Measurements from ENCODE around the gene CHD6.

The CHD6 gene

DNA sequence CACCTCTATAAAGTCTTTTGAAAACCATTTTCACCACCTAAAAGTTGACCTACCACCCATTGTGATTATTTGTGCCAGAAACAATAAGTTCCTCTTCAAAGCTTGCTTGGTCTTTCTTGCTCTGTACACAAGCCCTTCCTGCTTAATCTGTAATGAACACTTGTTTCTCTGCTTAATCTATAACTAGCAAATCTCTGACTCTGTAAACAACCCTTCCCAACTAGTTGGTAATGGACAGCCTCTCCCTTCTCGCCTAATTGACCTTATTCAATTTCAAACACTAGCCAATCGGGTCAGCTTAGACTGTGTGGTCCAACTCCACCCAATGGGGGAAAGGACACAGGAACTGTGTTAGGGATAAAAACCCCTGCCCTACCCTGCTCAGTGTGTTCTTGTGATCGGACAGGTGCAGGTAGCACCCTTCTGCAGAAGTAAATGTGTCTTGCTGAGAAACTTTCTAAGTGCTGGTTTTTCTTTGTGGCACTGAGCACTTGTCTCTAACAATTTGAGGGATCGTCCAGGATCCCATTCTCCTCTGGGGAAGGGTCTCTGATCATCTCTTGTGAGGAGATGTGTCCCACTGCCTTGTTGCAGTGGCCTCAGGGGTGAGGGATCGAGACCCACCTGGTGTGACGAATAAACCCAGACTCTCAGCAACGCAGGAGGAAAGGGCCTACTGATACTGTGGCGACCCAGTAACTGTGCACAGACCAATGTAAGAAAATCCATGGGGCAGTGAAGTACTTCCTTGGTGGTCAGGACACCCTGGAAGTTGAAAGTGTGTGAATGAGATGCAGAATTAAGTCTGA lies 23.5 kb downstream of the CHD6 start:
- no peak for DNase-seq (ENCODE audit: extremely low spot score, insufficient read length, low read depth)
- FAIRE-seq = no peak

DNA sequence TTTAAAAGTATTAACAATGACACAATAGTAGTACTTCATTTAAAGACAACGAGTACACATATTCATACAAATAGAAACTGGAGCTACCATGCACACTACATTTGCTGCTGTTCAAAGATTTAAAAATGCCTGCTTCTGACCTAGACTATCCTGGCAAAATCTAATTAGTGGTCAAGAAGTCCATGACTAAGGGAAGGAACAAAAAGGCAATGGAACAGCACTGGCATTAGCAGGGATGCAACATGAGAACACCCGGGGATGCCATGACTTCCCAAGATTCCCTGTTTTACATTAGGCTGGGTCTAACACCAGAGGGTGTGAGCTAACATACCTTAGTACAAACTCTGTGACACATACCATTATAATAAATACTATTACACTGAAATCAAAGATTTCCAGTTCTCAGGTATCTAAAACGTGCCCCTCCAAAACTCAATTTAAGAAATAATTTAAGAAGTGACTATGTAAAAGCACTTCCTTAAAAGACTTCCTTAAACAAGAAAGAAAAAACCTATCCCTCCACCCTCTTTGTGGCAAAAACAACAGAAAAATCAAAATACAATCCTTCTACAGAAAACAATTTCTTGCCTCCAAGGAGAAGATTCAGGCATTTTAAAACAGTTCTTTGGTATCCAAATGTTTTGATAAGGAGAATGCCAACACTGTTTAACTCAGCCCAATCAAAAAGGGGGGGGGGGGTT lies 25.5 kb downstream of the CHD6 start:
- no peak for FAIRE-seq
- DNase-seq (ENCODE audit: extremely low spot score, insufficient read length, low read depth) = no peak

DNA sequence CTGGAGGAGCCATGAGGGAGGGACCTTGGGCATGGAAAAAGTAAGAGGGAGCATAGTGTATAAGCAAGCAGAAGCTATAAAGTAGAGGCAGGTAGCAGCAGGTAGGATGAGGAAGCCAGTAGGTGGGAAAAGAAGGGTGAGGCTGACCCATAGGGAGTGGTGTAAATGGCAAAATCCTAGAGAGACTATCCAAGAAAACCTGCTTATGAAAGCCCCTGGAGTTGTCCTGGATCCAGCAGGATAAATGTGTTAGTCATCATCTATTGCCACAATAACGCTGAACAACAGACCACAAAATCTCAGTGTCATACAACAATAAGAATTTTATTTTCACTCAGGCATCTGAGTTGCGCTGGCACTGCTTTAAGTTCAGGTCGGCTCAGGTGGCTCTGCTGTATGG lies 30.2 kb downstream of the CHD6 start:
- FAIRE-seq = no peak
- DNase-seq (ENCODE audit: extremely low spot score, insufficient read length, low read depth) = no peak

DNA sequence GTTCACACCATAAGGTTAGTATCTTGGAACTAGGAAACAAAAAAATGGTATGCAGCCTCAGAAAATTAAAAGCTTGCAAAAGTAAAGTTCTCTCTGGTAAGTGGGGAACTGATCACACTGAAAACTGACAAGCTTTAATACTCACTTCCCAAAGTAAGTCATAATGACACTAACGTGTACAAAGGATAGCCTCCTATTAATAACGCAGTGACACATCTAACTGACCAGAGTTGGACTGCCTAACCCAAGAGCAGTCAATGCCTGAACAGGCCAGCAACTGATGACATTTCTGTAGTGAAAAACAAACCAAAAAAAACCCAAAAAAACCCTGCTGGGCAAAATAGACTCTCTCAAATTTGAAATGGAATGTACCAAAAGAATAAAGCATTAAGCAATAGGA lies 30.7 kb downstream of the CHD6 start:
- FAIRE-seq = no peak
- DNase-seq (ENCODE audit: extremely low spot score, insufficient read length, low read depth) = no peak

DNA sequence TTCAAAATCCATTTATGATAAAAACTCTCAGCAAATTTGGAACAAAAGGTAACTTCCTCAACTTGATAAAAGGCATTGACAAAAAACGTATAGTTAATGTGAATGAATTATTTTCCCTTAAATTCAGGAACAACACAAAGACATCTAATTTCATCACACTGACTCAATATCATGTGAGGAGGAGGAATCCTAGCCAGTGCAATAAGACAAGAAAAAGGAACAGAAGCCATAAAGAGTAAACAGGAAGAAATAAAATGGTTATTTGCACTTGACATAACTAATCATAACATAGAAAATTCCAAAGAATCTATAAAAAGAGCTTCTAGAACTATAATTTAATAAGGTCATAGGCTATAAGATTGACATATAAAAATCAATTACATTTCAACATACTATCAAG lies 31.4 kb downstream of the CHD6 start:
- FAIRE-seq = no peak

DNA sequence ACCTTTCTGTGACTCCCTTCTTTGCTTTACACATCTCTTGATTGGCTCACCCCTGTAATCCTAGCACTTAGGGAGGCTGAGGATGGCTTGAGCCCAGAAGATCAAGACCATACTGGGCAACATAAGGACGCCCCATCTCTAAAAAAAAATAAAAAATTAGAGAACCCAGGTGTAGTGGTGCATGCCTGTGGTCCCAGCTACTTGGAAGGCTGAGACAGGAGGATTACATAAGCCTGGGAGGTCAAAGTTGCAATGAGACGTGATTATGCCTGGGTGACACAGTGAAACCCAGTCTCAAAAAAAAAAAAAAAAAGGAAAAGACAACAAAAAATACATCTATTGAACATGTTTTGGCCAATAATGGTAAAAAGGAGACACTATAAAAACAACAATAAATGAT lies 37.8 kb downstream of the CHD6 start:
- no peak for DNase-seq (ENCODE audit: extremely low spot score, insufficient read length, low read depth)
- no peak for FAIRE-seq

More for the DNA sequence above, 31.4 kb downstream of the CHD6 start:
- DNase-seq (ENCODE audit: extremely low spot score, insufficient read length, low read depth) = no peak

DNA sequence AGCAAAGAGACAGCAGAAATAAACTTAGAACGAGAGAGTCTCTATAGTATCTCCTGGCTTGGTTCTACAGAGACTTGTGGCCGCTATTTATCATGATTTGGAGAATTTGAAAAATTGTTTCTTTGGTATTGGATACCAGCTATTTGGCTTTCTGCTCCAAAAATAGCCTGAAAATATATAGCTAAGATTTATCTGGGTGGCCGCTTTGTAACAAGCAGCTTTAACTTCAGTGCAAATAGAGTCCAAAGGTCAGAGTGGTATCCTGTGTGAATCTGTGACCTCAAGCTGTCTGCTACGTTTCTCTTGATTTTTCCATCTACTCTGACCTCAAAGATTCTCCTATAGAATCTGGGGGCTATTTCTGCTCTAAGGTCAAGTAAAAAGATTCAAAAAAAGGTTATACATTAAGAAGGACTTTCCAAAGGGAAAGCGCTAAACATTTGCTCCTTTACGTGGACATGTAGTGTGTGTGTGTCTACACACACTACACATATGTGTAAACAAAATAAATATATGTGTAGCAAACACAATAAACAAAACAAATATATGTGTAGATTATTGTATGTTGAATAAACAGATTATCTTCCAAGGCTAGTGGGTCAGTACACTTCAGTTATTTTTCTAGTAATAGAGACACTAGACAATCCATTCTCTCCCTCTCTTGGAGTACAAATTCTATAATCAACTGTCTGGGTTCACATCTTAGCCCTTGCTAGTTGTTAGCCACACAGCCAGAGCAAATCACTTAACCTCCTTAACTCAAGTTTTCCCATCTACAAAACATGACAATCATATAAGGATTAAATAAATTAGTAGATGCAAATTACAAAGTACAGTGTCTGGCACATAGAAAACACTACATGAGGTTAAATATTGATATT lies 40.8 kb downstream of the CHD6 start:
- DNase-seq (ENCODE audit: extremely low spot score, insufficient read length, low read depth) (no peak), FAIRE-seq (no peak)

DNA sequence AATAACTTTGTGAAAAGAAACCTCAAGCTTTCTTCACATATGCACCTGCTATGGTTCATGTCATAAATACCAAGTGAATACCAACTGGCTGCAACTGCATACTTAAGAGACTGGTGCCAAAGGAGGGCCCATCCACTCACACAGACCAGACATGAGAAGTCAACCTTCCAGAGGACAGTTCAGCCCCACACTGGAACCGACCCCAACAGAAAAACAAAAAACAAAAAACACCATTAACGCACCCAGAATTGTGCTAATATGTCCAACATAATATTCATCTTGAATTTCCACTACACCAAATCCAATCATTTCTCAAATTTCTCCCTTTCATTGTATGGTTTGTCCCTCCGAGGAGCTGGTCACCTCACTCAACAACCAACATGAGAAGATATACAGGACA lies 42.8 kb downstream of the CHD6 start:
- FAIRE-seq = no peak
- no peak for DNase-seq (ENCODE audit: extremely low spot score, insufficient read length, low read depth)

- no peak for DNase-seq (ENCODE audit: extremely low spot score, insufficient read length, low read depth)
- no peak for FAIRE-seq
These were observed 43.3 kb downstream of the CHD6 start for GRCh38 chr20:41574802-41575389.

GRCh38 chr20:41573955-41574354 lies 44.2 kb downstream of the CHD6 start:
- DNase-seq (ENCODE audit: extremely low spot score, insufficient read length, low read depth) (no peak), FAIRE-seq (no peak)

DNA sequence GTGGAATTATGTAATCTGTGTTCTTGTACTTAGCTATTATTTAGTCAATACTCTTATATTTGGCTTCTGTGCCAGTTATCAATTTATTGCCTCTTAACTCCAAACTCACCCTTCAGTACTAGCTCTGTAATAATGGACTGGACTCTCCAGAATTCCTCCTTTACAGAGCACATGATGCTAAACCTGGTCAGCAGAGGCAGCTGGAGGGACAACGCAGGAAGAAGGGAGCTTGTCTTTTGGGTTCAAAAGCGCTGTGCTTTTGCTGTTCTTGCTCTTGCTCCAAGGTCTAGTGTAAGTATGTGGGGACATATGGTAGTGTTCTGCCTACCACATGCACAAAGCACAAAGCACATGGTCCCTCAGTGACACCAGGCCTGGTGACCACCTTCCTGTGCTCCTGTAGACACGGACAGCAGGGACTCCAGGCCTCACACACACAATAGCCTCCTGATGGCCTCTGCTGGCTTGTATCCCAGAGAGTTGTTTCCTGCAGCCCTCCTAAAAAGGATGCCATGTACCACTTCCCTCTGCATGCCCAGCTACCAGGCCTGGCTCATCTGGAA lies 46.1 kb downstream of the CHD6 start:
- DNase-seq (ENCODE audit: extremely low spot score, insufficient read length, low read depth) (no peak), FAIRE-seq (no peak)

- FAIRE-seq (no peak), DNase-seq (ENCODE audit: extremely low spot score, insufficient read length, low read depth) (no peak)
These were observed 47.2 kb downstream of the CHD6 start for GRCh38 chr20:41571006-41571405.

GRCh38 chr20:41570557-41570956 lies 47.6 kb downstream of the CHD6 start:
- no peak for FAIRE-seq
- no peak for DNase-seq (ENCODE audit: extremely low spot score, insufficient read length, low read depth)

- DNase-seq (ENCODE audit: extremely low spot score, insufficient read length, low read depth) = no peak
- FAIRE-seq = no peak
These were observed 50.6 kb downstream of the CHD6 start for GRCh38 chr20:41567615-41568014.

- FAIRE-seq (no peak), DNase-seq (ENCODE audit: extremely low spot score, insufficient read length, low read depth) (no peak)
These were observed 51.2 kb downstream of the CHD6 start for GRCh38 chr20:41566896-41567527.

DNA sequence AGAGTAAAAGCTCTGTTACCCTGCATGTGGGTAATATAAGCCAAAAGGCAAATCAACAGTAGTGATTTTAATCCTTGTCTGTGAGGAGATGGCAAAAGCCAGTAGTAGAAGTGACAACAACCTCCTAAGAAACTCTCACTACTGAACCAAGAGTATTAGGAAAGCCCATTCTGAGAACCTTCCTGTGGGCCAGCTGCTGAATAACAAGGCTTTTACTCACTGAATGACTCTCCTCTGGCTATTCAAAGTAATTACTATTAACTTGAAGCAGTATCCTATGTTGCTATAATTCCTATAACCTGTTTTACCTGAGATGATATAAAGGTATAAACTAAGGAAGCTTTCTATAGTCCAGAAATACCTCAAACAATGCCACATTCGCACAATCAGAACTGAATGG lies 55.1 kb downstream of the CHD6 start:
- FAIRE-seq (no peak), DNase-seq (ENCODE audit: extremely low spot score, insufficient read length, low read depth) (no peak)

DNA sequence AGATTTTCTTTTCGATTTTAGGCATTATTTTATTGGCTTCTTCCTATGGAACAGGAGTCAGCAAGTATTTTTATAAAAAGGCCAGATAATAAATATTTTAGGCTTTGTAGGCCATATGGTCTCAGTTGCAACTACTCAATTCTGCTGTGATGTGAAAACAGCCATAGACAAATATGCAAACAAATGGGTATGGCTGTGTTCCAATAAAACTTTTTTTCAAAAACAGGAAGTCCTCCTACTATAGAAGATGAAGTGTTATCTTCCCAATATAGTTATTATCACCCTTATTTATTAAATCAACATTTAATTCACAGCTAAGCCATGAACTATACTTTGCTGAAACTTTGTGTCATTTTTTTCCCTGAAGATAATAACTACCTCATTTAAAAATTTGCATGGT lies 57.2 kb downstream of the CHD6 start:
- no peak for FAIRE-seq
- no peak for DNase-seq (ENCODE audit: extremely low spot score, insufficient read length, low read depth)

- DNase-seq (ENCODE audit: extremely low spot score, insufficient read length, low read depth) (no peak), FAIRE-seq (no peak)
These were observed 58.5 kb downstream of the CHD6 start for GRCh38 chr20:41559658-41560057.

GRCh38 chr20:41553142-41553879 lies 64.9 kb downstream of the CHD6 start:
- FAIRE-seq (no peak), DNase-seq (ENCODE audit: extremely low spot score, insufficient read length, low read depth) (no peak)

Measured in GM18507 (cell line).